Keratinocyte (primary cell): ENCODE measurements around the gene ULK4.

Experiments
- EZH2 ChIP-seq: IDR thresholded peaks from one replicate; pipeline ENCODE4 v1.6.1; 2012; ENCODE audit warnings: inconsistent platforms, mild to moderate bottlenecking, low read length, moderate library complexity
- TF ChIP-seq, protein P1 (sequence below), 3 experiments: IDR thresholded peaks in 1 of 3; conservative IDR thresholded peaks in 1 of 3; optimal IDR thresholded peaks in 1 of 3; 2 replicates in 2 of 3; 3 replicates in 1 of 3; pipeline versions ENCODE3 to v1.5.1; 2011; ENCODE audit warnings: low read length in 3 of 3, mild to moderate bottlenecking in 3 of 3, moderate library complexity in 2 of 3, control low read depth in 1 of 3, inconsistent platforms in 1 of 3; ENCODE audit not compliant: insufficient read depth in 2 of 3; ENCODE audit errors: extremely low read depth in 1 of 3

DNA sequence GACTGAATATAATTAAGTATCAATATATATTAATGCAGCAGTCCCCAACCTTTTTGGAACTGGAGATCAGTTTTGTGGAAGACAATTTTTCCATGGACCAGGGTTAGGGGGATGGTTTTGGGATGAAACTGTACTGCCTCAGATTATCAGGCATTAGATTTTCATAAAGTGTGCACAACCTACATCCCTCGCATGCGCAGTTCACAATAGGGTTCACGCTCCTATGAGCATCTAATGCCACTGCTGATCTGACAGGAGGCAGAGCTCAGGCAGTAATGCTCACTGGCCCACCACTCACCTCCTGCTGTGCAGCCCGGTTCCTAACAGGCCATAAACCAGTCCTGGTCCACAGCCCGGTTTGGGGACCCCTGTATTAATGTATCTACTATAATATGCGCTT is 95.6 kb downstream of the ULK4 start:
- TF ChIP-seq, protein P1, sequence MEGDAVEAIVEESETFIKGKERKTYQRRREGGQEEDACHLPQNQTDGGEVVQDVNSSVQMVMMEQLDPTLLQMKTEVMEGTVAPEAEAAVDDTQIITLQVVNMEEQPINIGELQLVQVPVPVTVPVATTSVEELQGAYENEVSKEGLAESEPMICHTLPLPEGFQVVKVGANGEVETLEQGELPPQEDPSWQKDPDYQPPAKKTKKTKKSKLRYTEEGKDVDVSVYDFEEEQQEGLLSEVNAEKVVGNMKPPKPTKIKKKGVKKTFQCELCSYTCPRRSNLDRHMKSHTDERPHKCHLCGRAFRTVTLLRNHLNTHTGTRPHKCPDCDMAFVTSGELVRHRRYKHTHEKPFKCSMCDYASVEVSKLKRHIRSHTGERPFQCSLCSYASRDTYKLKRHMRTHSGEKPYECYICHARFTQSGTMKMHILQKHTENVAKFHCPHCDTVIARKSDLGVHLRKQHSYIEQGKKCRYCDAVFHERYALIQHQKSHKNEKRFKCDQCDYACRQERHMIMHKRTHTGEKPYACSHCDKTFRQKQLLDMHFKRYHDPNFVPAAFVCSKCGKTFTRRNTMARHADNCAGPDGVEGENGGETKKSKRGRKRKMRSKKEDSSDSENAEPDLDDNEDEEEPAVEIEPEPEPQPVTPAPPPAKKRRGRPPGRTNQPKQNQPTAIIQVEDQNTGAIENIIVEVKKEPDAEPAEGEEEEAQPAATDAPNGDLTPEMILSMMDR (optimal IDR thresholded peaks at IDR 0.05 in 1 of 3, IDR thresholded peaks at IDR 0.05 in 1 of 3, conservative IDR thresholded peaks at IDR 0.05 in 1 of 3; ENCODE audit: extremely low read depth in 1 of 3, insufficient read depth in 2 of 3, low read length in 3 of 3): no peak
- no peak for TF ChIP-seq EZH2
